Adrenal gland (tissue), 12 donors: ENCODE results near the gene KANSL1L. TPM values are rescaled to one million over a fixed set of nuclear protein-coding genes. Genes with fewer than 3 reads are reported as not detected.

Experiments used
- DNase-seq, 7 donors: peaks; one replicate each; pipeline ENCODE4 v3.0.0-alpha.2; 2019 to 2020
- H3K27ac ChIP-seq, 5 donors: fragments of 200-600 bp; sonication (generic) in 4 of 5; 1 replicate in 3 of 5; 2 replicates in 2 of 5; pipeline versions ENCODE4 v1.5.1 to v1.8.0; 2016 to 2020; ENCODE audit warnings: mild to moderate bottlenecking in 1 of 5
- H3K27me3 ChIP-seq: fragments of 200-600 bp; 2 replicates; pipeline ENCODE4 v1.8.0; 2021
- H3K36me3 ChIP-seq, 2 donors: fragments of 200-600 bp; replicated peaks in 1 of 2; 1 replicate in 1 of 2; 2 replicates in 1 of 2; pipeline versions ENCODE4 v1.5.1 to v1.8.0; 2018 to 2022
- H3K4me1 ChIP-seq, 2 donors: fragments of 200-600 bp; replicated peaks in 1 of 2; 1 replicate in 1 of 2; 2 replicates in 1 of 2; pipeline versions ENCODE4 v1.5.1 to v1.8.0; 2018 to 2021
- H3K4me3 ChIP-seq, 4 donors: fragments of 200-600 bp; sonication (generic) in 3 of 4; one replicate each; pipeline ENCODE4 v1.5.1; 2016 to 2018
- H3K9me3 ChIP-seq, 3 donors: fragments of 200-600 bp; sonication (generic) in 1 of 3; replicated peaks in 1 of 3; 1 replicate in 2 of 3; 2 replicates in 1 of 3; pipeline versions ENCODE4 v1.5.1 to v1.8.0; 2016 to 2021
- POLR2A ChIP-seq, 2 donors: fragments of 450-650 bp; IDR thresholded peaks; one replicate each; pipeline ENCODE4 v1.6.1; 2017; ENCODE audit warnings: antibody characterized with exemption in 2 of 2, mild to moderate bottlenecking in 2 of 2, moderate library complexity in 1 of 2
- WGBS, 4 donors: extraction: QIAGEN DNeasy Blood & Tissue Kit in 2 of 4; methylation state at CpG; one replicate each; pipeline versions ENCODE4 v1.1.5 to v1.1.7; 2013 to 2017; 5-methylcytosine and 5-hydroxymethylcytosine counted together
- intact Hi-C, 2 donors: fragments of 100-400 bp; cut with DNase I; formaldehyde crosslinking; loops; one replicate each; pipeline versions ENCODE4 v1.14.1 to v1.15.0; 2022 to 2023
- polyA plus RNA-seq, 3 donors: library from polyadenylated mRNA; stranded (reverse); fragments of 200-250 nt in 2 of 3; fragments of 350-450 nt in 1 of 3; fragmentation: Illumina TruSeq in 1 of 3; extraction: RNeasy Lipid Tissue Mini Kit (QIAGEN cat#74804) in 1 of 3; gene quantifications; one replicate each; pipeline ENCODE4 v1.2.3, GENCODE V29; 2013 to 2014
- total RNA-seq, 9 donors: library from RNA; depleted of rRNA in 4 of 9; stranded (reverse); fragments of >200 nt in 4 of 9; fragments of 120-200 nt in 1 of 9; fragmentation: NEBNext Ultra II Directional in 1 of 9; extraction: Animal tissue kit (Norgen Biotek cat#: 25700) in 1 of 9; gene quantifications; one replicate each; pipeline versions ENCODE4 v1.1.0 to v1.2.4, GENCODE V29; 2013 to 2023
- TF ChIP-seq, protein P1 (sequence below), 6 experiments: fragments of 450-650 bp in 4 of 6; fragments of 200-600 bp in 2 of 6; sonication (generic) in 1 of 6; IDR thresholded peaks; 1 replicate in 5 of 6; 2 replicates in 1 of 6; pipeline versions ENCODE4 v1.5.1 to v1.8.0; 2016 to 2021; ENCODE audit warnings: antibody characterized with exemption in 6 of 6, mild to moderate bottlenecking in 2 of 6, moderate library complexity in 1 of 6
- donor health status: healthy with polysubstance abuse.
- donor health status: Bipolar disorder and iron deficiency.
- donor health status: DM: yes; HTN: yes; CAD: no.
- donor health status: DM: no; HTN: no; CAD: no.
- donor health status: DM: no; HTN: no; CAD: no.
- donor health status: DM: yes; HTN: yes; CAD: no.

The KANSL1L gene
- total and polyA plus RNA-seq, 12 donors, result 5.4 to 36.3 (median 16.0) TPM

GRCh38 chr2:210003359-210003758 lies 167.8 kb downstream of the KANSL1L start:
- TF ChIP-seq, protein P1, sequence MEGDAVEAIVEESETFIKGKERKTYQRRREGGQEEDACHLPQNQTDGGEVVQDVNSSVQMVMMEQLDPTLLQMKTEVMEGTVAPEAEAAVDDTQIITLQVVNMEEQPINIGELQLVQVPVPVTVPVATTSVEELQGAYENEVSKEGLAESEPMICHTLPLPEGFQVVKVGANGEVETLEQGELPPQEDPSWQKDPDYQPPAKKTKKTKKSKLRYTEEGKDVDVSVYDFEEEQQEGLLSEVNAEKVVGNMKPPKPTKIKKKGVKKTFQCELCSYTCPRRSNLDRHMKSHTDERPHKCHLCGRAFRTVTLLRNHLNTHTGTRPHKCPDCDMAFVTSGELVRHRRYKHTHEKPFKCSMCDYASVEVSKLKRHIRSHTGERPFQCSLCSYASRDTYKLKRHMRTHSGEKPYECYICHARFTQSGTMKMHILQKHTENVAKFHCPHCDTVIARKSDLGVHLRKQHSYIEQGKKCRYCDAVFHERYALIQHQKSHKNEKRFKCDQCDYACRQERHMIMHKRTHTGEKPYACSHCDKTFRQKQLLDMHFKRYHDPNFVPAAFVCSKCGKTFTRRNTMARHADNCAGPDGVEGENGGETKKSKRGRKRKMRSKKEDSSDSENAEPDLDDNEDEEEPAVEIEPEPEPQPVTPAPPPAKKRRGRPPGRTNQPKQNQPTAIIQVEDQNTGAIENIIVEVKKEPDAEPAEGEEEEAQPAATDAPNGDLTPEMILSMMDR (IDR thresholded peaks at IDR 0.05), result no peak
- no peak for TF ChIP-seq POLR2A (IDR thresholded peaks at IDR 0.05)
- Histone ChIP-seq H3K4me1 (peaks cover 23 to 49% of the 10 kb centered on the region in 2 donors), H3K9me3 (no peaks in the 10 kb centered on the region), H3K36me3 (no peaks in the 10 kb centered on the region), H3K27ac (peak overlapping the region in 1 of 5 donors; percentile 68), H3K4me3 (peak overlapping the region in 2 of 4 donors; percentile 72 to 86), H3K27me3 (no peaks in the 10 kb centered on the region)
- intact Hi-C loops, result no loop called here
- no peak for DNase-seq
- 15 to 28% (median 23%) methylated on average over 2 of the region's 2 CpGs for WGBS, 4 donors

GRCh38 chr2:210002158-210003157 lies 168.8 kb downstream of the KANSL1L start, which contains the start of gene RPE:
Gene RPE (plus strand): TSS chr2:210002638. CDS start chr2:210002662, 24 bp downstream.
- H3K4me1 ChIP-seq, result peaks cover 23 to 44% of the 10 kb centered on the region in 2 donors
- H3K9me3 ChIP-seq, result no peaks in the 10 kb centered on the region
- no peaks in the 10 kb centered on the region for H3K36me3 ChIP-seq
- peak; percentile 96 to 98 (median 97) for DNase-seq
- H3K27ac ChIP-seq, result peak within 1 kb of the TSS; percentile 23 to 79 (median 68)
- no peaks in the 10 kb centered on the region for H3K27me3 ChIP-seq
- 0 to 1% (median 0%) methylated on average over 19 to 58 of the region's 58 CpGs for WGBS, 4 donors
- H3K4me3 ChIP-seq, result peak within 1 kb of the TSS; percentile 63 to 95 (median 79)
- intact Hi-C loops, result no loop called here
- TF ChIP-seq POLR2A (IDR thresholded peaks at IDR 0.05), result peak in 1 of 2 donors; percentile 81
- TF ChIP-seq, protein P1 (IDR thresholded peaks at IDR 0.05), result no peak

- Histone ChIP-seq H3K36me3 (no peaks in the 10 kb centered on the region), H3K4me3 (no peak overlapping the region), H3K9me3 (no peaks in the 10 kb centered on the region), H3K27me3 (no peaks in the 10 kb centered on the region), H3K4me1 (peaks cover 23 to 26% of the 10 kb centered on the region in 2 donors), H3K27ac (no peak overlapping the region)
- WGBS, 4 donors, result 85 to 96% (median 94%) methylated on average over 13 to 32 of the region's 32 CpGs
- TF ChIP-seq POLR2A (IDR thresholded peaks at IDR 0.05), result no peak
- TF ChIP-seq, protein P1 (IDR thresholded peaks at IDR 0.05), result no peak
- intact Hi-C loops, result no loop called here
- DNase-seq, result no peak
These were observed 170.5 kb downstream of the KANSL1L start for GRCh38 chr2:210000464-210001324.

- no peaks in the 10 kb centered on the region for H3K36me3 ChIP-seq
- DNase-seq, result no peak
- peaks cover 5 to 8% of the 10 kb centered on the region in 2 donors for H3K4me1 ChIP-seq
- H3K4me3 ChIP-seq, result no peak overlapping the region
- H3K9me3 ChIP-seq, result no peaks in the 10 kb centered on the region
- H3K27ac ChIP-seq, result no peak overlapping the region
- intact Hi-C loops, result no loop called here
- H3K27me3 ChIP-seq, result no peaks in the 10 kb centered on the region
- no peak for TF ChIP-seq POLR2A (IDR thresholded peaks at IDR 0.05)
- 54 to 82% (median 65%) methylated on average over 1 of the region's 1 CpG for WGBS, 4 donors
These were observed 172.6 kb downstream of the KANSL1L start for GRCh38 chr2:209998596-209998995.
